SK-N-SH treated with all-trans-retinoic acid at 6 μM for 48 hours (cell line): ENCODE results near the gene KRTAP10-4.

Source experiments
- ATAC-seq: fragments of 200-7000 bp; cut with Tn5 transposase; 3 replicates; pipeline ENCODE4 v1.9.1; 2020; ENCODE audit warnings: mild to moderate bottlenecking, moderate library complexity
- ARNTL ChIP-seq: fragments of 450-650 bp; formaldehyde crosslinking; IDR thresholded peaks from 2 replicates; pipeline ENCODE4 v1.5.0; 2020; ENCODE audit warnings: low read depth, mild to moderate bottlenecking, moderate library complexity, borderline replicate concordance
- BACH2 ChIP-seq: fragments of 250-450 bp; sonication (Bioruptor Pico); IDR thresholded peaks from 2 replicates; pipeline ENCODE4 v1.9.0; 2021; ENCODE audit warnings: mild to moderate bottlenecking, borderline replicate concordance
- CSDC2 ChIP-seq: fragments of 250-450 bp; sonication (Bioruptor Pico); IDR thresholded peaks from 2 replicates; pipeline ENCODE4 v1.5.0; 2020; ENCODE audit warnings: mild to moderate bottlenecking, moderate library complexity
- ESRRG ChIP-seq: fragments of 250-450 bp; sonication (Bioruptor Pico); IDR thresholded peaks from 2 replicates; pipeline ENCODE4 v1.6.1; 2021; ENCODE audit warnings: mild to moderate bottlenecking
- ISL1 ChIP-seq: fragments of 250-450 bp; sonication (Bioruptor Pico); IDR thresholded peaks from 2 replicates; pipeline ENCODE4 v2.1.2; 2022; ENCODE audit warnings: mild to moderate bottlenecking, moderate library complexity
- OSR1 ChIP-seq: fragments of 250-450 bp; sonication (Bioruptor Pico); IDR thresholded peaks from 2 replicates; pipeline ENCODE4 v1.8.0; 2022; ENCODE audit warnings: moderate library complexity, mild to moderate bottlenecking, inconsistent platforms
- RARB ChIP-seq: fragments of 250-450 bp; sonication (Bioruptor Pico); IDR thresholded peaks from 2 replicates; pipeline ENCODE4 v1.8.0; 2021; ENCODE audit warnings: mild to moderate bottlenecking, moderate library complexity
- SNAI2 ChIP-seq: fragments of 250-450 bp; sonication (Bioruptor Pico); IDR thresholded peaks from 2 replicates; pipeline ENCODE4 v1.5.0; 2020; ENCODE audit warnings: mild to moderate bottlenecking, moderate library complexity
- TCF4 ChIP-seq: fragments of 250-450 bp; sonication (Bioruptor Pico); IDR thresholded peaks from 2 replicates; pipeline ENCODE4 v1.8.0; 2021; ENCODE audit warnings: mild to moderate bottlenecking, moderate library complexity, borderline replicate concordance
- TOX ChIP-seq: fragments of 250-450 bp; sonication (Bioruptor Pico); IDR thresholded peaks from 2 replicates; pipeline ENCODE4 v1.8.0; 2021; ENCODE audit warnings: mild to moderate bottlenecking, moderate library complexity, borderline replicate concordance
- ZC3H10 ChIP-seq: fragments of 250-450 bp; sonication (Bioruptor Pico); IDR thresholded peaks from 2 replicates; pipeline ENCODE4 v1.5.1; 2021; ENCODE audit warnings: mild to moderate bottlenecking, moderate library complexity
- ZFP3 ChIP-seq: fragments of 250-450 bp; sonication (Bioruptor Pico); IDR thresholded peaks from 2 replicates; pipeline ENCODE4 v1.5.0; 2020; ENCODE audit warnings: mild to moderate bottlenecking, moderate library complexity
- ZFP30 ChIP-seq: fragments of 450-650 bp; formaldehyde crosslinking; IDR thresholded peaks from 2 replicates; pipeline ENCODE4 v1.5.0; 2022; ENCODE audit warnings: mild to moderate bottlenecking, moderate library complexity
- ZNF565 ChIP-seq: fragments of 450-650 bp; formaldehyde crosslinking; conservative IDR thresholded peaks from 2 replicates; pipeline ENCODE4 v1.5.0; 2020; ENCODE audit warnings: low read depth, mild to moderate bottlenecking, moderate library complexity
- ZNF70 ChIP-seq: fragments of 450-650 bp; formaldehyde crosslinking; IDR thresholded peaks from 2 replicates; pipeline ENCODE4 v1.5.0; 2020; ENCODE audit warnings: mild to moderate bottlenecking, moderate library complexity
- ZNF8 ChIP-seq: fragments of 450-650 bp; formaldehyde crosslinking; IDR thresholded peaks from 2 replicates; pipeline ENCODE4 v1.5.0; 2020; ENCODE audit warnings: mild to moderate bottlenecking, moderate library complexity
- TF ChIP-seq, protein P1 (sequence below): fragments of 250-450 bp; sonication (Bioruptor Pico); IDR thresholded peaks from 2 replicates; pipeline ENCODE4 v1.5.1; 2020; ENCODE audit warnings: low read depth, mild to moderate bottlenecking, moderate library complexity
- TF ChIP-seq, protein P2 (sequence below): fragments of 250-450 bp; sonication (Bioruptor Pico); IDR thresholded peaks from 2 replicates; pipeline ENCODE4 v1.8.0; 2020; ENCODE audit warnings: mild to moderate bottlenecking, moderate library complexity, borderline replicate concordance
- TF ChIP-seq, protein P3 (sequence below): fragments of 250-450 bp; sonication (Bioruptor Pico); IDR thresholded peaks from 2 replicates; pipeline ENCODE4 v1.5.1; 2021; ENCODE audit warnings: mild to moderate bottlenecking, moderate library complexity
- TF ChIP-seq, protein P4 (sequence below): fragments of 250-450 bp; sonication (Bioruptor Pico); IDR thresholded peaks from 2 replicates; pipeline ENCODE4 v1.5.0; 2020; ENCODE audit warnings: mild to moderate bottlenecking, moderate library complexity
- TF ChIP-seq, protein P5 (sequence below): fragments of 250-450 bp; sonication (Bioruptor Pico); IDR thresholded peaks from 2 replicates; pipeline ENCODE4 v1.8.0; 2021; ENCODE audit warnings: low read depth, mild to moderate bottlenecking, moderate library complexity, borderline replicate concordance

Gene KRTAP10-4

DNA sequence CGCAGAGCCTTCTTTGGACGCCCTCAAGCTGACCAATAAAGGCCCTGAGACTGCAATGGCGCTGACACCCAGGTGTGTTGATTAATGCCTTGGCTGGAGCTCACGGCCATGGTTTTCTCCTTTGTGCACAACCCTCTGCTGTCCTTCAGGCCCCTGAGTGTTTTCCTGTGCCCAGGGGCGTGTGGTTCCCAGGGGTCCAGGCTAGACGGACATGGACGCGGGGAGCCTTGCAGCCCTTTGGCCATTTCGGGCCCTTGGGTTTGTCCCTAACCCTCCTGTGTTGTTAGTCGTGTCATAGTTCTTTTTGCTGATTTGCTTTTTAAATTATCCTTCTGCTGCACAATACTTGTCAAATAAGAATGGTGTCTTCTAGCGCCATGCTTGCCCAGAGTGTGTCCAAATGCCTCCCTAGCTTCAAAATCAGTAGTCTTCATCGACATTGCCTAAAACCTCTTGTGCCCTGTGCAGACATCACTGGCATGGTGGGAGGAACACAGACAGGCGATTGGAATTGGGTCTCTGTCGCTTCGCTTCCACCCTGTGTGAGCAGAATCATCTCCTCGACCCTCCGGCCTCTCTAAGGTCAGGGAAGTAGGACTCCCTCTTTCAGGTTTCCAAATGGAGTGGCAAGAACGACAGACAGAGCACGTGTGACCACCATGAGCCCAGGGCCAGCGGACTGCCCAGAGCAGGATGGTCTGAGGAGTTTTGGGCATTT, 1.9 kb downstream of the KRTAP10-4 start:
- no peak for ATAC-seq
- TF ChIP-seq, protein P1, sequence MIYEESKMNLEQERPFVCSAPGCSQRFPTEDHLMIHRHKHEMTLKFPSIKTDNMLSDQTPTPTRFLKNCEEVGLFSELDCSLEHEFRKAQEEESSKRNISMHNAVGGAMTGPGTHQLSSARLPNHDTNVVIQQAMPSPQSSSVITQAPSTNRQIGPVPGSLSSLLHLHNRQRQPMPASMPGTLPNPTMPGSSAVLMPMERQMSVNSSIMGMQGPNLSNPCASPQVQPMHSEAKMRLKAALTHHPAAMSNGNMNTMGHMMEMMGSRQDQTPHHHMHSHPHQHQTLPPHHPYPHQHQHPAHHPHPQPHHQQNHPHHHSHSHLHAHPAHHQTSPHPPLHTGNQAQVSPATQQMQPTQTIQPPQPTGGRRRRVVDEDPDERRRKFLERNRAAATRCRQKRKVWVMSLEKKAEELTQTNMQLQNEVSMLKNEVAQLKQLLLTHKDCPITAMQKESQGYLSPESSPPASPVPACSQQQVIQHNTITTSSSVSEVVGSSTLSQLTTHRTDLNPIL: no peak
- TF ChIP-seq BACH2 (CRISPR knock-in tag) (no peak), TOX (CRISPR knock-in tag) (no peak), ZFP30 (CRISPR knock-in tag) (no peak), RARB (CRISPR knock-in tag) (no peak), ESRRG (no peak), ZFP3 (CRISPR knock-in tag) (no peak), OSR1 (no peak), ZNF70 (CRISPR knock-in tag) (no peak), SNAI2 (CRISPR knock-in tag) (no peak), ZNF565 (CRISPR knock-in tag) (no peak), ISL1 (CRISPR knock-in tag) (no peak), ZNF8 (no peak), CSDC2 (no peak), ZC3H10 (CRISPR knock-in tag) (no peak), ARNTL (CRISPR knock-in tag) (no peak)
- TF ChIP-seq, protein P2, sequence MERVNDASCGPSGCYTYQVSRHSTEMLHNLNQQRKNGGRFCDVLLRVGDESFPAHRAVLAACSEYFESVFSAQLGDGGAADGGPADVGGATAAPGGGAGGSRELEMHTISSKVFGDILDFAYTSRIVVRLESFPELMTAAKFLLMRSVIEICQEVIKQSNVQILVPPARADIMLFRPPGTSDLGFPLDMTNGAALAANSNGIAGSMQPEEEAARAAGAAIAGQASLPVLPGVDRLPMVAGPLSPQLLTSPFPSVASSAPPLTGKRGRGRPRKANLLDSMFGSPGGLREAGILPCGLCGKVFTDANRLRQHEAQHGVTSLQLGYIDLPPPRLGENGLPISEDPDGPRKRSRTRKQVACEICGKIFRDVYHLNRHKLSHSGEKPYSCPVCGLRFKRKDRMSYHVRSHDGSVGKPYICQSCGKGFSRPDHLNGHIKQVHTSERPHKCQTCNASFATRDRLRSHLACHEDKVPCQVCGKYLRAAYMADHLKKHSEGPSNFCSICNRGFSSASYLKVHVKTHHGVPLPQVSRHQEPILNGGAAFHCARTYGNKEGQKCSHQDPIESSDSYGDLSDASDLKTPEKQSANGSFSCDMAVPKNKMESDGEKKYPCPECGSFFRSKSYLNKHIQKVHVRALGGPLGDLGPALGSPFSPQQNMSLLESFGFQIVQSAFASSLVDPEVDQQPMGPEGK (CRISPR knock-in tag): no peak
- TF ChIP-seq, protein P3, sequence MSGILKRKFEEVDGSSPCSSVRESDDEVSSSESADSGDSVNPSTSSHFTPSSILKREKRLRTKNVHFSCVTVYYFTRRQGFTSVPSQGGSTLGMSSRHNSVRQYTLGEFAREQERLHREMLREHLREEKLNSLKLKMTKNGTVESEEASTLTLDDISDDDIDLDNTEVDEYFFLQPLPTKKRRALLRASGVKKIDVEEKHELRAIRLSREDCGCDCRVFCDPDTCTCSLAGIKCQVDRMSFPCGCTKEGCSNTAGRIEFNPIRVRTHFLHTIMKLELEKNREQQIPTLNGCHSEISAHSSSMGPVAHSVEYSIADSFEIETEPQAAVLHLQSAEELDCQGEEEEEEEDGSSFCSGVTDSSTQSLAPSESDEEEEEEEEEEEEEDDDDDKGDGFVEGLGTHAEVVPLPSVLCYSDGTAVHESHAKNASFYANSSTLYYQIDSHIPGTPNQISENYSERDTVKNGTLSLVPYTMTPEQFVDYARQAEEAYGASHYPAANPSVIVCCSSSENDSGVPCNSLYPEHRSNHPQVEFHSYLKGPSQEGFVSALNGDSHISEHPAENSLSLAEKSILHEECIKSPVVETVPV (CRISPR knock-in tag): no peak
- TF ChIP-seq, protein P4, sequence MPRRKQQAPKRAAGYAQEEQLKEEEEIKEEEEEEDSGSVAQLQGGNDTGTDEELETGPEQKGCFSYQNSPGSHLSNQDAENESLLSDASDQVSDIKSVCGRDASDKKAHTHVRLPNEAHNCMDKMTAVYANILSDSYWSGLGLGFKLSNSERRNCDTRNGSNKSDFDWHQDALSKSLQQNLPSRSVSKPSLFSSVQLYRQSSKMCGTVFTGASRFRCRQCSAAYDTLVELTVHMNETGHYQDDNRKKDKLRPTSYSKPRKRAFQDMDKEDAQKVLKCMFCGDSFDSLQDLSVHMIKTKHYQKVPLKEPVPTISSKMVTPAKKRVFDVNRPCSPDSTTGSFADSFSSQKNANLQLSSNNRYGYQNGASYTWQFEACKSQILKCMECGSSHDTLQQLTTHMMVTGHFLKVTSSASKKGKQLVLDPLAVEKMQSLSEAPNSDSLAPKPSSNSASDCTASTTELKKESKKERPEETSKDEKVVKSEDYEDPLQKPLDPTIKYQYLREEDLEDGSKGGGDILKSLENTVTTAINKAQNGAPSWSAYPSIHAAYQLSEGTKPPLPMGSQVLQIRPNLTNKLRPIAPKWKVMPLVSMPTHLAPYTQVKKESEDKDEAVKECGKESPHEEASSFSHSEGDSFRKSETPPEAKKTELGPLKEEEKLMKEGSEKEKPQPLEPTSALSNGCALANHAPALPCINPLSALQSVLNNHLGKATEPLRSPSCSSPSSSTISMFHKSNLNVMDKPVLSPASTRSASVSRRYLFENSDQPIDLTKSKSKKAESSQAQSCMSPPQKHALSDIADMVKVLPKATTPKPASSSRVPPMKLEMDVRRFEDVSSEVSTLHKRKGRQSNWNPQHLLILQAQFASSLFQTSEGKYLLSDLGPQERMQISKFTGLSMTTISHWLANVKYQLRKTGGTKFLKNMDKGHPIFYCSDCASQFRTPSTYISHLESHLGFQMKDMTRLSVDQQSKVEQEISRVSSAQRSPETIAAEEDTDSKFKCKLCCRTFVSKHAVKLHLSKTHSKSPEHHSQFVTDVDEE (CRISPR knock-in tag): no peak
- TF ChIP-seq, protein P5, sequence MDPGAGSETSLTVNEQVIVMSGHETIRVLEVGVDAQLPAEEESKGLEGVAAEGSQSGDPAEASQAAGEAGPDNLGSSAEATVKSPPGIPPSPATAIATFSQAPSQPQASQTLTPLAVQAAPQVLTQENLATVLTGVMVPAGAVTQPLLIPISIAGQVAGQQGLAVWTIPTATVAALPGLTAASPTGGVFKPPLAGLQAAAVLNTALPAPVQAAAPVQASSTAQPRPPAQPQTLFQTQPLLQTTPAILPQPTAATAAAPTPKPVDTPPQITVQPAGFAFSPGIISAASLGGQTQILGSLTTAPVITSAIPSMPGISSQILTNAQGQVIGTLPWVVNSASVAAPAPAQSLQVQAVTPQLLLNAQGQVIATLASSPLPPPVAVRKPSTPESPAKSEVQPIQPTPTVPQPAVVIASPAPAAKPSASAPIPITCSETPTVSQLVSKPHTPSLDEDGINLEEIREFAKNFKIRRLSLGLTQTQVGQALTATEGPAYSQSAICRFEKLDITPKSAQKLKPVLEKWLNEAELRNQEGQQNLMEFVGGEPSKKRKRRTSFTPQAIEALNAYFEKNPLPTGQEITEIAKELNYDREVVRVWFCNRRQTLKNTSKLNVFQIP (CRISPR knock-in tag): no peak

DNA sequence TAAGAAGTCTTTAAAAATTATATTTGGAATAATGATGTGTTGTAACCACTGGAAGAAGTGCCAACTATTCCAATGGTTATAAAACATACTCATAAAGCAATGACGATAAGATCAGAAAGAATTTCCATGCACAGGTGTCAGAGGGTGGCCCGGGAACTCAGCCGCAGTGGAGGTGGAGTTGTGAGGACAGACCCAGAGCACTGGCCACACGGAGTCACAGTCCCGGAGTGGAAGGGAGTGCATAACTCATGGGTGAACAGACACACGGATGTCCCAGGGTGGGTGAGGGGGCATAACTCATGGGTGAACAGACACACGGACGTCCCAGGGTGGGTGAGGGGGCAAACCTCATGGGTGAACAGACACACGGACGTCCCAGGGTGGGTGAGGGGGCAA, 2.5 kb downstream of the KRTAP10-4 start:
- ATAC-seq: no peak
- TF ChIP-seq SNAI2 (CRISPR knock-in tag) (no peak), ARNTL (CRISPR knock-in tag) (no peak), ESRRG (no peak), ZNF8 (no peak), CSDC2 (no peak), ZFP3 (CRISPR knock-in tag) (no peak), RARB (CRISPR knock-in tag) (no peak), ISL1 (CRISPR knock-in tag) (no peak), ZFP30 (CRISPR knock-in tag) (no peak), TCF4 (CRISPR knock-in tag) (no peak), OSR1 (no peak), BACH2 (CRISPR knock-in tag) (no peak), ZNF70 (CRISPR knock-in tag) (no peak), TOX (CRISPR knock-in tag) (no peak)
- TF ChIP-seq, protein P4 (CRISPR knock-in tag): no peak
- TF ChIP-seq, protein P1: no peak
- TF ChIP-seq, protein P3 (CRISPR knock-in tag): no peak
